Measurements from ENCODE around the gene EDEM1. TPM values are rescaled to one million over a fixed set of nuclear protein-coding genes. Genes with fewer than 3 reads are reported as not detected.
A peak's percentile ranks its signal among the peaks of the same experiment; 100 is the strongest.
"Not testable (repeated sequence)": the region's sequence is repeated elsewhere in the genome, so short reads cannot be mapped to it uniquely, and the experiment has no call there.

The EDEM1 gene
- polyA plus RNA-seq, 2 donors: 5.8 to 9.0 TPM

DNA sequence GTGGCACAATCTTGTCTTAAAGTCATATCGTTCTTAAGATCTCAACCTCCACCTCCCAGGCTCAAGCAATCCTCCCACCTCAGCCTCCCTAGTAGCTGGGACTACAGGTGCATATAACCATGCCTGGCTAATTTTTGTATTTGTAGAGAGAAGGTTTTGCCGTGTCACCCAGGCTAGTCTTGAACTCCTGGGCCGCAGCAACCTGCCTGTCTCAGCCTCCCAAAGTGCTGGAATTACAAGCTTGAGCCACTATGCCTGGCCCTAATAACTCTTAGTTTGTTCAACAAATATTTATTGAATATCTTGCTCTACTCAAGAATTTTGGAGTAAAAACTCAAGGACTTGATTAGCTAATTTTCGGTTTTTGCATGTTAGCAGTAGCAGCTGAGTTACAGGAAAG is 19.4 kb upstream of the EDEM1 start:
- Histone ChIP-seq H3K27ac (ENCODE audit: low read depth in 2 of 2, low read length in 1 of 2) (no peak overlapping the region), H3K4me3 (ENCODE audit: low read depth in 1 of 2, low read length in 2 of 2) (no peak overlapping the region), H3K27me3 (ENCODE audit: control insufficient read depth in 1 of 2, insufficient read depth in 2 of 2, low read length in 2 of 2) (no peaks in the 10 kb centered on the region), H3K36me3 (ENCODE audit: control insufficient read depth in 2 of 2, insufficient read depth in 2 of 2, low read length in 1 of 2) (peaks cover 2 to 4% of the 10 kb centered on the region in 2 donors), H3K4me1 (ENCODE audit: control insufficient read depth in 2 of 2, insufficient read depth in 2 of 2, low read length in 1 of 2) (no peaks in the 10 kb centered on the region), H3K9me3 (ENCODE audit: control insufficient read depth in 2 of 2, insufficient read depth in 1 of 2, low read depth in 1 of 2, low read length in 1 of 2) (no peaks in the 10 kb centered on the region)
- WGBS, 2 donors: 90 to 96% methylated on average over 4 of the region's 4 CpGs

DNA sequence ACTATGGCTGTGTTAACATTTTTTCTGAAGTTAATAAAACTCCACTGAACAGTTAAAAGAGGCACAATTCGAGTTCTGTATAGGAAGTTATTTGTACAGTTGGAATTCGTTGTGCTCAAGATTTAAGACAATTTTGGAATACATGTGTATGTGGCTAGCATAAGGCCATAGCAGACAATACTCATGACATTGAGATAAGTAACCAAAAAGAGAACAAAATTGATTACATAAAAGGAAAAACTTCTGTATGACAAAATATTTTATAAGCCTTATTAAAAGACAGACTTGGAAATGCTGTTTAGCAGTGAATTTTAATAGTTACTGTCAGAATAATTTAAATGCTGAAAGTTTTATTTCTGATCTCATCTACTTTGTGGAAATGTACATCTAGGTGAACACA is 17.7 kb upstream of the EDEM1 start:
- H3K27ac ChIP-seq (ENCODE audit: low read depth in 2 of 2, low read length in 1 of 2): no peak overlapping the region
- no peaks in the 10 kb centered on the region for H3K27me3 ChIP-seq (ENCODE audit: control insufficient read depth in 1 of 2, insufficient read depth in 2 of 2, low read length in 2 of 2)
- WGBS, 2 donors: 60 to 77% methylated on average over 2 of the region's 2 CpGs
- H3K9me3 ChIP-seq (ENCODE audit: control insufficient read depth in 2 of 2, insufficient read depth in 1 of 2, low read depth in 1 of 2, low read length in 1 of 2): no peaks in the 10 kb centered on the region
- peaks cover 4 to 5% of the 10 kb centered on the region in 2 donors for H3K36me3 ChIP-seq (ENCODE audit: control insufficient read depth in 2 of 2, insufficient read depth in 2 of 2, low read length in 1 of 2)
- no peak overlapping the region for H3K4me3 ChIP-seq (ENCODE audit: low read depth in 1 of 2, low read length in 2 of 2)
- H3K4me1 ChIP-seq (ENCODE audit: control insufficient read depth in 2 of 2, insufficient read depth in 2 of 2, low read length in 1 of 2): no peaks in the 10 kb centered on the region

DNA sequence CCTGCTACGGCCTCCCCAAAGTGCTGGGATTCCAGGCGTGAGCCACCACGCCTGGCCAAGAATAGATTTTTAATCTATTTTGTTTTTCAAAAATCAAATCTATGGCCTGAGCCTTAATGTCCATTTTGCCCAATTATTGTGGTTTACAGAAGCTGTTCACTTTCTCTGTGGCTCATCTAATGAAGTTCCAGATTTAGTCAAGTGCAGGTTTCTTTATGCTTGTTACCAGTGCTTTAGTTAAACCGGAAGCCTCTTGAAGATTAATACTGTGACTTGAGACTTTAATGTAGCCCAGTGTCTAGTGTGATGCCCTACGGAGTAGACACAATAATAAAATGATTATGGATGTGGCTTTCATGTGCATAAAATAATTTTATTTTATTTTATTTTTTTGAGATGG is 16.5 kb upstream of the EDEM1 start:
- Histone ChIP-seq H3K4me1 (ENCODE audit: control insufficient read depth in 2 of 2, insufficient read depth in 2 of 2, low read length in 1 of 2) (no peaks in the 10 kb centered on the region), H3K9me3 (ENCODE audit: control insufficient read depth in 2 of 2, insufficient read depth in 1 of 2, low read depth in 1 of 2, low read length in 1 of 2) (no peaks in the 10 kb centered on the region), H3K4me3 (ENCODE audit: low read depth in 1 of 2, low read length in 2 of 2) (no peak overlapping the region), H3K36me3 (ENCODE audit: control insufficient read depth in 2 of 2, insufficient read depth in 2 of 2, low read length in 1 of 2) (peaks cover 4 to 8% of the 10 kb centered on the region in 2 donors), H3K27ac (ENCODE audit: low read depth in 2 of 2, low read length in 1 of 2) (no peak overlapping the region), H3K27me3 (ENCODE audit: control insufficient read depth in 1 of 2, insufficient read depth in 2 of 2, low read length in 2 of 2) (no peaks in the 10 kb centered on the region)
- 93 to 94% methylated on average over 5 of the region's 5 CpGs for WGBS, 2 donors

DNA sequence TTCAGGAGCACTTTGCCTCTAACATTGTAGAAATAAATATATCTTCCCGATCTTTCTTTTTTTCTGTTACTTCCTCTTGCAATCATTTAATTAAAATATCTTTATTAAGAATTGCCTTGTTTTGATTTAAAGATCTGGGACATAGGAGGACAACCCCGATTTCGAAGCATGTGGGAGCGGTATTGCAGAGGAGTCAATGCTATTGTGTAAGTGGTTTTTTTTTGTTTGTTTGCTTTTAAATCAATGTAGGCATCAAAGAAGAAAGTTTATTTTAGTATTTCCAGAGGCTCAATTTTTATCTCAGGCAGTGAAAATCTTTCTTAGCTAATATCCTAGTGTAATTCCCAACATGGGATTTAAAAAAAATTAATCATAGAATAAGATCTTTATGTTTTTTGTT is 15.5 kb upstream of the EDEM1 start:
- H3K4me3 ChIP-seq (ENCODE audit: low read depth in 1 of 2, low read length in 2 of 2): no peak overlapping the region
- H3K27me3 ChIP-seq (ENCODE audit: control insufficient read depth in 1 of 2, insufficient read depth in 2 of 2, low read length in 2 of 2): no peaks in the 10 kb centered on the region
- H3K27ac ChIP-seq (ENCODE audit: low read depth in 2 of 2, low read length in 1 of 2): no peak overlapping the region
- H3K36me3 ChIP-seq (ENCODE audit: control insufficient read depth in 2 of 2, insufficient read depth in 2 of 2, low read length in 1 of 2): peaks cover 4 to 11% of the 10 kb centered on the region in 2 donors
- H3K4me1 ChIP-seq (ENCODE audit: control insufficient read depth in 2 of 2, insufficient read depth in 2 of 2, low read length in 1 of 2): no peaks in the 10 kb centered on the region
- H3K9me3 ChIP-seq (ENCODE audit: control insufficient read depth in 2 of 2, insufficient read depth in 1 of 2, low read depth in 1 of 2, low read length in 1 of 2): no peaks in the 10 kb centered on the region
- 95 to 98% methylated on average over 4 of the region's 4 CpGs for WGBS, 2 donors

DNA sequence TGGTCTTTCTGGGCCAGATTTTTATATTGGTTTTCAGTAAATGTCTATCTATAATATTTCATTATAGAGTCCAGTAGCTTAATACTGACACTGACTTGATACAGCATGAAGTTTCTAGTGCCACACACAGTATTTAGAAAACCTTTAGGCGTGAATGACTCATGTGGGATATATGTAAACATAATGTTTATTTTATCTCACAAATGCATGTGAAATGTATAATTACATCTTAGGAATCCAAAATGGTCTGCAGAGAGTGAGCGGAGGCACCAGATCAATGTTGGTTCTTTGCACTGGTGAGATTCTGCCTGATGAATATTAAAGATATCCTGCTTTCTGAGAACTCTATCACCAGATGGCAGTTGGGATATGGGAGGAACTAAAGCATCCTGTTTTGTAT is 8.5 kb upstream of the EDEM1 start:
- not testable (repeated sequence) for H3K9me3 ChIP-seq (ENCODE audit: control insufficient read depth in 2 of 2, insufficient read depth in 1 of 2, low read depth in 1 of 2, low read length in 1 of 2); H3K36me3 ChIP-seq (ENCODE audit: control insufficient read depth in 2 of 2, insufficient read depth in 2 of 2, low read length in 1 of 2); H3K4me3 ChIP-seq (ENCODE audit: low read depth in 1 of 2, low read length in 2 of 2); H3K27me3 ChIP-seq (ENCODE audit: control insufficient read depth in 1 of 2, insufficient read depth in 2 of 2, low read length in 2 of 2); H3K27ac ChIP-seq (ENCODE audit: low read depth in 2 of 2, low read length in 1 of 2); H3K4me1 ChIP-seq (ENCODE audit: control insufficient read depth in 2 of 2, insufficient read depth in 2 of 2, low read length in 1 of 2)
- 94% methylated on average over 2 of the region's 2 CpGs for WGBS, 2 donors

DNA sequence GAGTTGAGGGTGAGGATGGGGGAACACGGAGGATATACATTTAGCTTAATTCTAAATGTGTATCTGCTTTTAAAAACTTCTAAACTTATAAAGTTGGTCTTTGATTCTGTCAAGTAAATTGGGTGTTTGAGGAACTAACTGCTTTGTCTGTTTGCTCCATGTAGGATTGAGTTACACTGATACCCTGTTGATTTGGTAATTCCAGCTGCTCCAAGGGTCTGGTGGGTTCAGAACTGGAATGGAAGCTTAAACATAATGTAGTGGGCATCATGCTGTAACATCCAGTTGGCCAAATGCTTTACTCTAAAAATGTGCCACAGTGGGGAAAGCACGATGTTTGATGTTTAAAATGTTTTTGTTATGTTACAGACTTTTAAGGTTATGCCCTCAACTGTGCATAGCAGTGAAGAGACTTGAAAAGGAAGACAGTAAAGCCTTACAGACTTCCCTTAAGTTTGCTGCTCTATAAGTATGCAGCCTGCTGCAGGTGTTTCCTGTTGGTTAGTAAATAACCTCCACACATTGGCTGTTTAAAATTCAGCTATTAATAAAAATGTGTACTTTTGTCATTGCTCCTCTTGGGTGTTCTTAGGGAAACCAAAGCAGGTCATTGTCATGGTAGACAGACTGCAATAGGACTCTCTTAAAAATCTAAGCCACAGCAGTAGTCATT is 5.9 kb upstream of the EDEM1 start:
- Histone ChIP-seq H3K36me3 (ENCODE audit: control insufficient read depth in 2 of 2, insufficient read depth in 2 of 2, low read length in 1 of 2) (peaks cover 4 to 8% of the 10 kb centered on the region in 2 donors), H3K27me3 (ENCODE audit: control insufficient read depth in 1 of 2, insufficient read depth in 2 of 2, low read length in 2 of 2) (no peaks in the 10 kb centered on the region), H3K4me1 (ENCODE audit: control insufficient read depth in 2 of 2, insufficient read depth in 2 of 2, low read length in 1 of 2) (no peaks in the 10 kb centered on the region), H3K9me3 (ENCODE audit: control insufficient read depth in 2 of 2, insufficient read depth in 1 of 2, low read depth in 1 of 2, low read length in 1 of 2) (no peaks in the 10 kb centered on the region), H3K4me3 (ENCODE audit: low read depth in 1 of 2, low read length in 2 of 2) (no peak overlapping the region), H3K27ac (ENCODE audit: low read depth in 2 of 2, low read length in 1 of 2) (no peak overlapping the region)
- WGBS, 2 donors: 83 to 86% methylated on average over 2 of the region's 2 CpGs

DNA sequence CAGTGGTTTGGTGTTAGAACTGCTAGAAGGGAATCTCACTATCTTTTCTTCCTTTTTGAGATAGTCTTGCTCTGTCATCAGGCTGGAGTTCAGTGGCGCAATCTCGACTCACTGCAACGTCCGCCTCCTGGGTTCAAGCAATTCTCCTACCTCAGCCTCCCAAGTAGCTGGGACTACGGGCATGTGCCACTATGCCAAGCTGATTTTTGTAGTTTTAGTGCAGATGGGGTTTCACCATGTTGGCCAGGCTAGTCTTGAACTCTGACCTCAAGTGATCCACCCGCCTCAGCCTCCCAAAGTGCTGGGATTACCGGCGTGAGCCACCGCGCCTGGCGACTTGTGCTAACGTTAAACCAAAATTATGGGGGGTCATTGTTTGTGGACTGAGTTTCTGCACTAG is 3.8 kb upstream of the EDEM1 start:
- not testable (repeated sequence) for H3K27me3 ChIP-seq (ENCODE audit: control insufficient read depth in 1 of 2, insufficient read depth in 2 of 2, low read length in 2 of 2); H3K4me1 ChIP-seq (ENCODE audit: control insufficient read depth in 2 of 2, insufficient read depth in 2 of 2, low read length in 1 of 2); H3K4me3 ChIP-seq (ENCODE audit: low read depth in 1 of 2, low read length in 2 of 2); H3K36me3 ChIP-seq (ENCODE audit: control insufficient read depth in 2 of 2, insufficient read depth in 2 of 2, low read length in 1 of 2); H3K9me3 ChIP-seq (ENCODE audit: control insufficient read depth in 2 of 2, insufficient read depth in 1 of 2, low read depth in 1 of 2, low read length in 1 of 2)
- H3K27ac ChIP-seq (ENCODE audit: low read depth in 2 of 2, low read length in 1 of 2): peak overlapping the region in 1 of 2 donors; percentile 68
- 93 to 97% methylated on average over 12 of the region's 12 CpGs for WGBS, 2 donors

DNA sequence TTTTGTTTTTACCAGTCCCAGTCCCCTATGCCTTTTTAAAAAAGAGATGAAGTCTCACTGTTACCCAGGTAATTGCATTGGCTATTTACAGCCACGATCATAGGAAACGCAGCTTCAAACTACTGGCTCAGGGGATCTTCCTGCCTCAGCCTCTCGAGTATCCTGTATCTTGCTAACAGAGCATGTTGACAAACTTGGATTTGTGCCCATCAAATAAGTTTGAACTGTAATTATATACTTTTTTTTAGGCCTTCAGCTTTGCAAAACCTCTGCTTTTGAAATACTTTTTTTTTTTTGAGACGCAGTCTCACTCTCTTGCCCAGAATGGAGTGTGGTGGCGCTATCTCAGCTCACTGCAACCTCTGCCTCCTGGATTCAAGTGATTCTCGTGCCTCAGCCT is 3.0 kb upstream of the EDEM1 start:
- Histone ChIP-seq H3K4me3 (ENCODE audit: low read depth in 1 of 2, low read length in 2 of 2) (no peak overlapping the region), H3K27me3 (ENCODE audit: control insufficient read depth in 1 of 2, insufficient read depth in 2 of 2, low read length in 2 of 2) (no peaks in the 10 kb centered on the region), H3K36me3 (ENCODE audit: control insufficient read depth in 2 of 2, insufficient read depth in 2 of 2, low read length in 1 of 2) (peaks cover 0 to 8% of the 10 kb centered on the region in 2 donors), H3K4me1 (ENCODE audit: control insufficient read depth in 2 of 2, insufficient read depth in 2 of 2, low read length in 1 of 2) (peaks cover 0 to 4% of the 10 kb centered on the region in 2 donors), H3K27ac (ENCODE audit: low read depth in 2 of 2, low read length in 1 of 2) (no peak overlapping the region), H3K9me3 (ENCODE audit: control insufficient read depth in 2 of 2, insufficient read depth in 1 of 2, low read depth in 1 of 2, low read length in 1 of 2) (no peaks in the 10 kb centered on the region)
- 75 to 80% methylated on average over 6 of the region's 6 CpGs for WGBS, 2 donors

DNA sequence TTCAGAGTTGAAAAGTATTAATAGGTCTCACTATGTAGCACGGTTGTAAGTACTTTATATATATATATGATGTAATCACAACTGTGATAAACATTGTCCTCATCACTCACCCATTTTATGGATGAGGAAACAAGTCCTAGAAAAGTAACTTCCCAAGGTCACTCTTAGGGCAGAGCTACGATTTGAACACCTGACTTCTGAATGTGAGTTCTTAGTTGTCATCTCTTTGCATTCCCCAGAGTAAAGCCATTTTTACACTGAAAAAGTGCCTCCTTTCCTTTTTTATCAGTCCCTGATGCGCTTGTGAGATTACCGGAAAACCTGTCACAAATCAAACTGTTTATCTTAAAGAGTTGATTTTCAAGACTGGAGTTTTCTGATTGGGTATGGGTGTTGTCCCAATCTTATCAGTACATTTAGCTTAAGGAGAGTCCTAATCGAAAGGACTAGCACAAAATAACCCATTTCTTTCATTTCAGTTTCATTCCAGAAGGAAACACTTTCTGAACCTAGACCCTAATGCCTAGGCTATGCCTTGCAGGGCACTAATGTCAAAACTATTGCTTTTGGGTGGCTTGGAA is 2.3 kb upstream of the EDEM1 start:
- H3K27me3 ChIP-seq (ENCODE audit: control insufficient read depth in 1 of 2, insufficient read depth in 2 of 2, low read length in 2 of 2): no peaks in the 10 kb centered on the region
- peaks cover 0 to 8% of the 10 kb centered on the region in 2 donors for H3K36me3 ChIP-seq (ENCODE audit: control insufficient read depth in 2 of 2, insufficient read depth in 2 of 2, low read length in 1 of 2)
- WGBS, 2 donors: 71 to 82% methylated on average over 5 of the region's 5 CpGs
- H3K27ac ChIP-seq (ENCODE audit: low read depth in 2 of 2, low read length in 1 of 2): peak overlapping the region in 1 of 2 donors; percentile 50
- peaks cover 0 to 4% of the 10 kb centered on the region in 2 donors for H3K4me1 ChIP-seq (ENCODE audit: control insufficient read depth in 2 of 2, insufficient read depth in 2 of 2, low read length in 1 of 2)
- no peak overlapping the region for H3K4me3 ChIP-seq (ENCODE audit: low read depth in 1 of 2, low read length in 2 of 2)
- H3K9me3 ChIP-seq (ENCODE audit: control insufficient read depth in 2 of 2, insufficient read depth in 1 of 2, low read depth in 1 of 2, low read length in 1 of 2): no peaks in the 10 kb centered on the region

Data from esophagus (tissue), 2 donors.